ENCODE measurements around the gene ANO10.

The ANO10 gene

GRCh38 chr3:43320288-43320687, 301.5 kb downstream of the ANO10 start:
- DNase-seq (ENCODE audit: low spot score) (no peak), FAIRE-seq (no peak)

DNA sequence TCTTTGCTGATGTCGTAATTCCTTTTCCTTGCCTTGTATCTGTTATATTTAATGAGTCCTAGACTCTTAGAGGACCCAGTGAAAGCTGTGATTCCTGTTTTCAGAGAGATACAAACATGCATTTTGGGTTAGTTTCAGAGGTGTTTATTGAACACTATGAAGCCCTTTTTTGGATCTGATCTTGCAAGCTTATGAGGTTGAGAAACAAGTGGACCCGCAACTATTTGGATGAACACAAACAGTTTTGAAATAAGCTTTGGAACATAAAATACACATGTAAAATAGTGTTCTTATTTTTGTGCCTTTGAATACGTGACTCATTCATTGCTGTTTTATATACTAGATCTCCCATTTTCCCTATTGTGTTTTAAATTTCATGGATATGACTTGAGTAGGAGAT, 302.0 kb downstream of the ANO10 start:
- FAIRE-seq (no peak), DNase-seq (ENCODE audit: low spot score) (no peak)

GRCh38 chr3:43319376-43319775, 302.4 kb downstream of the ANO10 start:
- FAIRE-seq (no peak), DNase-seq (ENCODE audit: low spot score) (no peak)

DNA sequence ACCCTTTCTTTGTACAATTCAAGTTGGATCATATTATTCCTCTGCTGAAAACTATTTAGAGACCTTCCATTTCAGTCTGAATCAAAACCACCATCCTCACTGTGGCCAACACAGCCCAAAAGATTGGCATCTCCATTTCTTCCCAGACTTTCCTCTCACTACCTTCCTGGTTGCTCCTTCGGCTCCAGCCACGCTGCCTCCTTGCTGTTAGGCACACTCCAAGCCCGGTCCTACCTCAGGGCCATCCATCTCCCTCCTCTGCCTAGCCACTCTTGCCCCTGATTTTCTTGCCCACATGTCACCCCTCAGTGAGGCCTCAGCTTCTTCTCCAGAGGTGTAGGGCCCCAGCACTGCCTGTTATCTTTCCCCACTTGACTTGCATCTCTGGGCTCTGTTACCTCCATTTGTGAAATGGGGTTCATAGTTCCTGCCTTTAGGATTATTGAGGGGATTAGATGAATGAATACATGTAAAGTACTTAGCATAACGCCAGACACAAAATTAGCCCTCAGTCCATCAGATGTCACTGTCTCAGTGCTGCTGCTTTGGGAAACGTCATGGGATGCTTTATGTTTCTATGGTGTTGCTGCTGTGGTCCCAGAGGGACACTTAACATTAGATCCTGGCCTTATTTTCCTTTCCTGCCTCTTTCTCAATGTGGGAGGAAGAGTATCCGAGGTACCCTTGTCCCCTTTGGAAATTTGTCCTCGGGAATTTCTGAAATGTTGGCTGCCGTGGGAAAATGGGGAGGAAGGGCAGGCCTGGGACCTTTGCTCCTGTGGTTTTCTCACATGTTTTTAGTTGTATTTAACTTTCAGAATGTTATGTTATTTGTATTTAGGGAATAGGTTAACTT, 304.1 kb downstream of the ANO10 start:
- no peak for DNase-seq (ENCODE audit: low spot score)
- no peak for FAIRE-seq

GRCh38 chr3:43316783-43317460, 304.9 kb downstream of the ANO10 start:
- DNase-seq (ENCODE audit: low spot score) (no peak), FAIRE-seq (no peak)
